Endodermal cell (in vitro differentiated cells): ENCODE data around the gene FYTTD1. TPM values are rescaled to one million over a fixed set of nuclear protein-coding genes. Genes with fewer than 3 reads are reported as not detected.

Experiments used
- DNase-seq: peaks from one replicate; pipeline ENCODE4 v3.0.0-alpha.2; 2017
- H3K27ac ChIP-seq: 2 replicates; pipeline ENCODE4 v1.5.1; 2013; ENCODE audit warnings: mild to moderate bottlenecking, low read depth, low read length, moderate library complexity
- H3K27me3 ChIP-seq: 2 replicates; pipeline ENCODE4 v1.6.1; 2013; ENCODE audit warnings: mild to moderate bottlenecking, low read length, moderate library complexity; ENCODE audit not compliant: insufficient read depth, control insufficient read depth, poor library complexity, severe bottlenecking
- H3K36me3 ChIP-seq: 2 replicates; pipeline ENCODE4 v1.7.0; 2013; ENCODE audit warnings: mild to moderate bottlenecking, low read length, moderate library complexity; ENCODE audit not compliant: control insufficient read depth, insufficient read depth
- H3K4me1 ChIP-seq: one replicate; pipeline ENCODE4 v1.7.0; 2013; ENCODE audit warnings: low read length; ENCODE audit not compliant: control insufficient read depth, insufficient read depth
- H3K4me3 ChIP-seq: 2 replicates; pipeline ENCODE4 v1.5.1; 2013; ENCODE audit warnings: mild to moderate bottlenecking, low read length, moderate library complexity
- H3K9ac ChIP-seq: 2 replicates; pipeline ENCODE4 v1.6.1; 2013; ENCODE audit warnings: mild to moderate bottlenecking, low read length, moderate library complexity; ENCODE audit not compliant: poor library complexity, severe bottlenecking; ENCODE audit errors: extremely low read depth
- H3K9me3 ChIP-seq: 2 replicates; pipeline ENCODE4 v1.6.1; 2013; ENCODE audit warnings: mild to moderate bottlenecking, low read length, moderate library complexity; ENCODE audit not compliant: control insufficient read depth
- H3K27ac Mint-ChIP-seq: 2 replicates; pipeline ENCODE4 v1.8.0; 2020; ENCODE audit warnings: mixed read lengths
- H3K27me3 Mint-ChIP-seq: 2 replicates; pipeline ENCODE4 v1.8.0; 2021; ENCODE audit warnings: mild to moderate bottlenecking, mixed read lengths; ENCODE audit not compliant: insufficient read depth
- H3K36me3 Mint-ChIP-seq: 2 replicates; pipeline ENCODE4 v1.8.0; 2020; ENCODE audit warnings: low read depth, mixed read lengths
- H3K4me1 Mint-ChIP-seq: 2 replicates; pipeline ENCODE4 v1.8.0; 2020; ENCODE audit warnings: mixed read lengths
- H3K4me3 Mint-ChIP-seq: 2 replicates; pipeline ENCODE4 v1.8.0; 2020; ENCODE audit warnings: mild to moderate bottlenecking, moderate library complexity, mixed read lengths
- H3K9me3 Mint-ChIP-seq: 2 replicates; pipeline ENCODE4 v1.8.0; 2020; ENCODE audit warnings: mild to moderate bottlenecking, mixed read lengths
- WGBS, 2 experiments: methylation state at CpG; one replicate each; pipeline versions ENCODE4 v1.1.5 to v1.1.7; 2013; ENCODE audit warnings: missing lambda C conversion rate in 2 of 2, mixed read lengths in 1 of 2; ENCODE audit not compliant: insufficient coverage in 1 of 2, insufficient read length in 1 of 2; 5-methylcytosine and 5-hydroxymethylcytosine counted together
- total RNA-seq, 2 donors: library from RNA; stranded (reverse); fragmentation: NEBNext Ultra II Directional in 1 of 2; extraction: Animal tissue kit (Norgen Biotek cat#: 25700) in 1 of 2; gene quantifications; 2 replicates in 1 of 2; 3 replicates in 1 of 2; pipeline ENCODE4 v1.2.1, GENCODE V29; 2021
- TF ChIP-seq, protein P1 (sequence below): fragments of 200-600 bp; sonication (generic); conservative IDR thresholded peaks from 2 replicates; pipeline ENCODE4 v1.5.0; 2021; ENCODE audit warnings: antibody characterized with exemption, mild to moderate bottlenecking

The FYTTD1 gene
- total RNA-seq, 2 donors from 2014 or later: 39.0 to 41.5 TPM

DNA sequence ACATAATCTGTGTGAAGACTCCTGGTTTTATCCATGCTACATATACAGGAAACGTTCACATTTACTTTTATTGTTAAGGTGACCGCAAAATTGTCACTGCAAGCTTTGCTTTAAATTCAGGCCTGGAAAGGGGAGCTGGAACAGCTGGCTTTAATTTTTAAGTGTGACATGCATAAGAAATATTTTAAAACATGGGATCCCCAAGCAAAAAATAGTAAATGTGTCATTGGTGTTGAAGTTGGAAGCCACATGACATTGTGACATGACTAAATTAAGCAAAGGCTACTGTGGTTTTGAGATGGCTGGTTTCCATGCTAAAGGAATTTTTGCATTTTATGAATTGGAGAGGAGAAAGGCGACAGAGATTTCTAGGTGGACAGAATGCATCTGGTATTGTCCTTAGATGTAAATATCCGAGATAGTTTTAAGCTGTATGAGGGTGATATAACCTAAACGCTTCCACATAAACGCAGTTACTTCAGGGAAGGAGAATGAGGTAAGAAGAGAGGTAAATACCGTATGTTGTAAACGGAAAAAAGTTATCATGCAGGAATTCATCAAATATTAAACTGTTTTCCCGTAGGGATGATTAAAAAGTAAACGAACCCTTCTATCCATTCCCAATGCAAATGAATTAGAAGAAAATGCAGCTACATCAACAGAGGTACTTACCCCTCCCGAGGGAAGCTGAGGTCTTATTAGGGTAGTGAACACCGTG is 927 bp upstream of the FYTTD1 start:
- Histone ChIP-seq H3K36me3 (no peaks in the 10 kb centered on the region), H3K4me3 (peak overlapping the region; percentile 90), H3K9ac (no peak overlapping the region), H3K27ac (no peak overlapping the region), H3K9me3 (no peaks in the 10 kb centered on the region), H3K4me1 (no peaks in the 10 kb centered on the region), H3K27me3 (no peaks in the 10 kb centered on the region)
- no peaks in the 10 kb centered on the region for H3K36me3 Mint-ChIP-seq
- H3K4me1 Mint-ChIP-seq: peaks cover 11% of the 10 kb centered on the region
- TF ChIP-seq, protein P1, sequence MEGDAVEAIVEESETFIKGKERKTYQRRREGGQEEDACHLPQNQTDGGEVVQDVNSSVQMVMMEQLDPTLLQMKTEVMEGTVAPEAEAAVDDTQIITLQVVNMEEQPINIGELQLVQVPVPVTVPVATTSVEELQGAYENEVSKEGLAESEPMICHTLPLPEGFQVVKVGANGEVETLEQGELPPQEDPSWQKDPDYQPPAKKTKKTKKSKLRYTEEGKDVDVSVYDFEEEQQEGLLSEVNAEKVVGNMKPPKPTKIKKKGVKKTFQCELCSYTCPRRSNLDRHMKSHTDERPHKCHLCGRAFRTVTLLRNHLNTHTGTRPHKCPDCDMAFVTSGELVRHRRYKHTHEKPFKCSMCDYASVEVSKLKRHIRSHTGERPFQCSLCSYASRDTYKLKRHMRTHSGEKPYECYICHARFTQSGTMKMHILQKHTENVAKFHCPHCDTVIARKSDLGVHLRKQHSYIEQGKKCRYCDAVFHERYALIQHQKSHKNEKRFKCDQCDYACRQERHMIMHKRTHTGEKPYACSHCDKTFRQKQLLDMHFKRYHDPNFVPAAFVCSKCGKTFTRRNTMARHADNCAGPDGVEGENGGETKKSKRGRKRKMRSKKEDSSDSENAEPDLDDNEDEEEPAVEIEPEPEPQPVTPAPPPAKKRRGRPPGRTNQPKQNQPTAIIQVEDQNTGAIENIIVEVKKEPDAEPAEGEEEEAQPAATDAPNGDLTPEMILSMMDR: no peak
- peak overlapping the region; percentile 92 for H3K27ac Mint-ChIP-seq
- H3K4me3 Mint-ChIP-seq: peak overlapping the region; percentile 76
- peaks cover 11% of the 10 kb centered on the region for H3K27me3 Mint-ChIP-seq
- WGBS, 2 experiments: 66 to 67% methylated on average over 12 of the region's 12 CpGs
- H3K9me3 Mint-ChIP-seq: no peaks in the 10 kb centered on the region
- no peak for DNase-seq

DNA sequence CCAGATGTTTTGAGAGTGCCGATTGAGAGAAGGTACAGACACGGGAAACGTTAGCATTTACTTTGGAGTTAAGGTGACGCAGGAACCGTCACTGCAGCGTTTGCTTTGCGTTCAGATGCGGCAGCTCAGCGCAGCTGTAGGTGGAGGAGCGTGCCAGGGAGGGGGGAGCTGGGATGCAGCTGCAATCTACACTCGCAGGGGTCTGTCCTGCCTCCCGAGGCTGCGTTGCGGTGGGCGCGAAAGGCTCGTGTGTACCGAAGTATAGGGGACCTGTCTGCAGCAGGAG is 425 bp upstream of the FYTTD1 start:
- H3K27ac ChIP-seq: no peak overlapping the region
- no peak overlapping the region for H3K9ac ChIP-seq
- no peaks in the 10 kb centered on the region for H3K9me3 ChIP-seq
- no peaks in the 10 kb centered on the region for H3K4me1 ChIP-seq
- no peaks in the 10 kb centered on the region for H3K27me3 ChIP-seq
- Mint-ChIP-seq H3K9me3 (no peaks in the 10 kb centered on the region), H3K27ac (peak overlapping the region; percentile 92), H3K4me1 (peaks cover 11% of the 10 kb centered on the region), H3K27me3 (peaks cover 11% of the 10 kb centered on the region), H3K4me3 (peak overlapping the region; percentile 76), H3K36me3 (no peaks in the 10 kb centered on the region)
- TF ChIP-seq, protein P1: no peak
- DNase-seq: no peak
- no peaks in the 10 kb centered on the region for H3K36me3 ChIP-seq
- peak overlapping the region; percentile 90 for H3K4me3 ChIP-seq
- WGBS, 2 experiments: 3 to 4% methylated on average over 14 to 18 of the region's 18 CpGs

DNA sequence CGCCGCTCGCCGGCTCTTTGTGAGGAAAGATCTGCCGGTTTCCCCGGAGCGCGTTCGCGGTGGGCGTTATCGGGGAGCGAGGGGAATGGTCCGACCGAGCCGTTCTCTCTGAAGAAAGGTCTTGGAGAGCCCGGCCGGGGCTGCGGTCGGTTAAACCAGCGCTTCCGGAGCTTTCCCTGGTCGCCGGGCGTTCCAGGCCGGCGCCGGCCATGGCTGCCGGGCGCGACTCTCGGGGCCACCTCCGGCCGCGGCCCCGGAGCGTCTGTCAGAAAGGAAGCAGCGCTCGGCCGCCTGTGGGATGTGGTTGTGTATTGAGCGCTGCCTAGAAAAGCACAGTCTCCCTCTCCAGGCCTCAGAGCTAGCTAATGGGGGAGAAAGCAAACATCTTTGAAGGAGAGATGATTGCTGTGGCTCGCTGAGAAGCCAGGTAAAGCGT is 731 bp downstream of the FYTTD1 start:
- 0% methylated on average over 17 to 43 of the region's 43 CpGs for WGBS, 2 experiments
- Mint-ChIP-seq H3K27ac (peak overlapping the region; percentile 89), H3K9me3 (no peaks in the 10 kb centered on the region), H3K27me3 (peaks cover 11% of the 10 kb centered on the region), H3K4me3 (peak overlapping the region; percentile 76), H3K4me1 (peaks cover 11% of the 10 kb centered on the region), H3K36me3 (no peaks in the 10 kb centered on the region)
- Histone ChIP-seq H3K36me3 (no peaks in the 10 kb centered on the region), H3K4me3 (peak overlapping the region; percentile 90), H3K9ac (peak overlapping the region; percentile 68), H3K9me3 (no peaks in the 10 kb centered on the region), H3K4me1 (no peaks in the 10 kb centered on the region), H3K27ac (peak overlapping the region; percentile 67), H3K27me3 (no peaks in the 10 kb centered on the region)
- TF ChIP-seq, protein P1: peak; percentile 11
- peak; percentile 88 for DNase-seq
